Urothelium cell line (cell line): ENCODE measurements around the gene ADCY7.

Experiments used
- DNase-seq: peaks from one replicate; pipeline ENCODE4 v3.0.0; 2011; ENCODE audit warnings: low spot score, mixed read lengths
- FAIRE-seq: peaks from 2 replicates; lab custom pipeline; 2011; peaks lifted over from hg19 to GRCh38; lab: Jason Lieb, UNC

The ADCY7 gene

GRCh38 chr16:50247906-50248608 lies 18.3 kb upstream of the ADCY7 start:
- DNase-seq (no peak), FAIRE-seq (no peak)

DNA sequence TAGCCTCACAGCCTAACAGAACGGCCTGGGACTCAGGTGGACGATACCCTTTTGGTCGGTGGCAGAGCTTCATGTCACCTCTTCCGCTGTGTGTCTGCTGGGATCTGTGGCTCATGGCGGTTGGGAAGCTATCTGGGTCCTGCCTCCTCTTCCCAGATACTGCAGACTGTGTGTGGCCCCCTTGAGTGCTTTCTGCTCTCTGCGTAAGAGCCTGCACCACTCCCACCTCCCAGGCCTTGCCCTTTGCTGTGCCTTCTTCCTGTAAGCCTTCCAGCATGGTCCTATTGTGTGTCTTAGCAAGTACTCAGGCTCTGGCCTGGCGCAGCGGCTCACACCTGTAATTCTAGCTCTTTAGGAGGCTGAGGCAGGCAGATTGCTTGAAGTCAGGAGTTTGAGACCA lies 17.5 kb upstream of the ADCY7 start:
- FAIRE-seq: no peak
- DNase-seq: no peak

GRCh38 chr16:50251375-50252081 lies 14.8 kb upstream of the ADCY7 start:
- peak; percentile 43 for DNase-seq
- FAIRE-seq: no peak

DNA sequence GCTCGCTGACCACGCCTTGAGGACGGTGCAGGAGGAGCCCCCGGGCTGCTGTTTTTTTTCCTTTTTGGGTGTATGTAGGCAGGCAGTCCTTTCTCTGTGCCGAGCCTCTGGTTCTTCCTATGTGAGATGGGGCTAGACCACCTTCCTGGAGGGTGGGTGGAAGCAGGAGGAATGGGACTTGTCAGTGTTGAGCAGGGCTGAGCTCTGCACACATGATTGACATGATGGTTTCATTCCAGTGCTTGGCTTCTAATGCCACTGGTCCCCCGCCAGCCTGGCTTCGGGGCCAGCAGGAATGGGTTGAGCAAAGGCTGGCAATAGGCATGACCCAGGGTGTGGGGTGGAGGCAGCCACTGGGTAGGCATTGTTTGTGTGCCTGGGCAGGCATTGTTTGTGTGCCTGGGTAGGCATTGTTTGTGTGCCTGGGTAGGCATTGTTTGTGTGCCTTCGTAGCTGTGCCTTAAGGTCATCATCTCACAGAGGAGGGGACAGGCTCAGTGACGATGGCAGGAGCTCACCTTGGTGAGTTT lies 14.2 kb upstream of the ADCY7 start:
- FAIRE-seq (no peak), DNase-seq (no peak)

DNA sequence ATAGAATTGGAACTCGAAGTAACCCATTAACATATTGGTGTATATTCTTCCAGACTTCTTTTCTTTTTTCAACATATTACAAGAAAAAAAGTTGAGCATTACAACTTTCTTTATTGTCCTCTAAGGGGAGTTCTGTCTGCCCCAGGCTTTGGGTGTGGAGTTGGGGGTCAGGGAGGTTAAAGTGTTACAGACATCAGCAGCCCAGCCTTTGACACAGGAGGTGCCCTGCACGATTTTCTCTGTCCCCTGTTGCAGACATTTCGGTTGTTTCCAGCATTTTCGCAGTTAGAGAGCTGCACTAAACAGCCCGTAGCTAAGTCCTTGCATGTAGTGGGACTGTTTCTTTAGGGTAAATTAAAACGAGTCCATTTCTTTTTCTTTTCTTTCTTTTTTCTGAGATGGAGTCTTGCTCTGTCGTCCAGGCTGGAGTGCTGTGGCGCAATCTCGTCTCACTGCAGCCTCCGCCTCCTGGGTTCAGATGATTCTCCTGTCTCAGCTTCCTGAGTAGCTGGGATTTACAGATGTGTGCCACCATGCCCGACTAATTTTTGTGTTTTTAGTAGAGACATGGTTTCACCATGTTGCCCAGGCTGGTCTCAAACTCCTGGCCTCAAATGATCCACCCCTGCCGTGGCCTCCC lies 13.4 kb upstream of the ADCY7 start:
- no peak for FAIRE-seq
- no peak for DNase-seq

DNA sequence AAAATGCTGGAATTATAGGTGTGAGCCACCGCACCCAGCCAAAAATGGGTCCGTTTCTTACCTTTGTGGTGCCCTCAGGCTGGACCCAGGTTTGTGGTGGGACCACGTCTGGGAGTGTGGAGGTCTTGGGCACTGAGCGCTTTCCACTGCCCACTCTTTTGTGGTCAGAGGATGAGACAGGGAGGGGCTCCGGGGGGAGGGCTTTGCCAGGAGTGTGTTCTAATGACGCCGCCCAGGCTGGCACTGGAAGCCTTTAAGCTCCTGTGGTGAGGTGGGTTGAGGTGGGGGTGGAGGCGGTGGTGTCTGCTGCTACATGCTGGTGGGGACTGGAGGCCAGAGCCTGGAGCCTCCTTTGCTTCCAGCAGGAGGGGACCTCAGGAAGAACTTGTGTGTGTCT lies 12.8 kb upstream of the ADCY7 start:
- DNase-seq (no peak), FAIRE-seq (no peak)

GRCh38 chr16:50254072-50254471 lies 12.3 kb upstream of the ADCY7 start:
- DNase-seq (no peak), FAIRE-seq (no peak)

GRCh38 chr16:50255538-50255937 lies 10.8 kb upstream of the ADCY7 start:
- FAIRE-seq: no peak
- no peak for DNase-seq

- FAIRE-seq (no peak), DNase-seq (no peak)
Measured at GRCh38 chr16:50256604-50257003, 9.7 kb upstream of the ADCY7 start.

- DNase-seq: no peak
- FAIRE-seq: no peak
Measured at GRCh38 chr16:50257876-50258275, 8.5 kb upstream of the ADCY7 start.

GRCh38 chr16:50259334-50260205 lies 6.8 kb upstream of the ADCY7 start:
- DNase-seq (peak; percentile 66), FAIRE-seq (no peak)

DNA sequence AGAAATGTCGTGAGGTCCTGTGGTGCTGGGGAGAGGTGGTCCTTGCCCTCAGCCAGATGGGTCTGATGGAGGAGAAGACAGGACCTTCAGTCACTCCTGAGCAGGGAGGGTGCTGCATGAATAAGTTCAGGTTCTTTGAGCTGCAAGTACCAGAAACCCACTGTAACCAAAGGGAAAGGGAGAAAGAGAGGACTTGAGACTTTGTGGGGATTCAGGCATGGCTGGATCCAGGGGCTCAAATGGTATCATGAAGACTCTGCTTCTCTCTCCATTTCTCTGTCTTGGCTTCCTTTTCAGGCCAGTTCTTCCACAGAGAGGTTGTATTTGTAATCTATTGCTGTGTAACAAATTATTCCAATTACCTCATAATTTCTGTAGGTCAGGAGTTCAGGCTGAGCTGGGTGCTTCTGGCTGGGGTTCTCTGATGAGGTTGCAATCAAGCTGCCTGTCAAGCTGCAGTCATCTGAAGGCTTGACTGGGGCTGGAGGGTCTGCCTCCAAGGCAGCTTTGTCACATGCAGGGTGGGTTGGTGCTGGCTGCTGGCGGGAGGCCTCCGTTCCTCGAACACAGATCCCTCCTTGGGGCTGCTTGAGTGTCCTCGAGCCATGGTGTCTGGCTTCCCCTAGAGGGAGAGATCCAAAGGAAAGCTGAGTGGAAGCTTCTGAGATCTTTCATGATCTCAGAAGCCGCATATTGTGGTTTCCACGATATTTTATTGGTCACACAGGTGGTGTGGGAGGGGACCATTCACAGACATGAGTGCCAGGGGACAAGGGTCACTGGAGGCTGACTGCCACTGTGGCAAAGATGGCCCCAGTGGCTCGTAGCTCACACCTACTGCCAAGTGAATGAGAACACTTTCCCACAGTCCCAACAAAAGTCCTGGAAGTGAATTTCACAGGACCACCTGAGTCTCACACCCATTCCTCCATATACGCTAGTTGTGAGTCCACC lies 5.9 kb upstream of the ADCY7 start:
- no peak for FAIRE-seq
- DNase-seq: no peak

GRCh38 chr16:50261160-50261706 lies 5.1 kb upstream of the ADCY7 start:
- DNase-seq: no peak
- no peak for FAIRE-seq

GRCh38 chr16:50261707-50262235 lies 4.6 kb upstream of the ADCY7 start:
- DNase-seq (no peak), FAIRE-seq (no peak)

- FAIRE-seq (no peak), DNase-seq (no peak)
Measured at GRCh38 chr16:50263060-50263909, 3.1 kb upstream of the ADCY7 start.

GRCh38 chr16:50263940-50264929 lies 2.1 kb upstream of the ADCY7 start:
- FAIRE-seq: no peak
- no peak for DNase-seq

- no peak for FAIRE-seq
- peak; percentile 36 for DNase-seq
Measured at GRCh38 chr16:50265260-50265659, 1.1 kb upstream of the ADCY7 start.
